GM23338 (cell line): ENCODE results near the gene UGCG. TPM values are rescaled to one million over a fixed set of nuclear protein-coding genes. Genes with fewer than 3 reads are reported as not detected.

Experiments
- ATAC-seq: fragments of 200-7000 bp; cut with Tn5 transposase; 3 replicates; pipeline ENCODE4 v1.9.1; 2020
- DNase-seq: peaks from one replicate; pipeline ENCODE4 v3.0.0-alpha.2; 2015; ENCODE audit warnings: low spot score
- H2AFZ ChIP-seq: fragments of 200-600 bp; sonication (generic); 2 replicates; pipeline ENCODE4 v1.8.0; 2016; ENCODE audit warnings: antibody characterized with exemption, mild to moderate bottlenecking, moderate library complexity
- H3F3A ChIP-seq: fragments of 200-600 bp; sonication (generic); replicated peaks from 2 replicates; pipeline ENCODE4 v1.8.0; 2017; ENCODE audit warnings: antibody characterized with exemption, mixed run types, low read depth
- H3K27ac ChIP-seq: fragments of 200-600 bp; sonication (generic); 2 replicates; pipeline ENCODE4 v1.6.1; 2016; ENCODE audit warnings: low read depth
- H3K27me3 ChIP-seq: fragments of 200-600 bp; sonication (generic); 2 replicates; pipeline ENCODE4 v1.8.0; 2016; ENCODE audit warnings: mild to moderate bottlenecking, mixed run types, moderate library complexity; ENCODE audit not compliant: insufficient read depth
- H3K36me3 ChIP-seq: fragments of 200-600 bp; sonication (generic); 2 replicates; pipeline ENCODE4 v1.8.0; 2016; ENCODE audit warnings: mild to moderate bottlenecking; ENCODE audit not compliant: insufficient read depth
- H3K4me1 ChIP-seq: fragments of 200-600 bp; sonication (generic); 2 replicates; pipeline ENCODE4 v1.8.0; 2016; ENCODE audit warnings: mild to moderate bottlenecking, moderate library complexity; ENCODE audit not compliant: insufficient read depth
- H3K4me2 ChIP-seq: fragments of 200-600 bp; sonication (generic); 2 replicates; pipeline ENCODE4 v1.7.1; 2017; ENCODE audit warnings: mixed run types
- H3K4me3 ChIP-seq: fragments of 200-600 bp; sonication (generic); 2 replicates; pipeline ENCODE4 v1.6.1; 2016; ENCODE audit warnings: mixed run types
- H3K79me2 ChIP-seq: fragments of 200-600 bp; sonication (generic); replicated peaks from 2 replicates; pipeline ENCODE4 v1.8.0; 2017; ENCODE audit warnings: mild to moderate bottlenecking; ENCODE audit not compliant: insufficient read depth
- H3K9me2 ChIP-seq: fragments of 200-600 bp; sonication (generic); 2 replicates; pipeline ENCODE4 v1.8.0; 2017; ENCODE audit not compliant: insufficient read depth
- H4K20me1 ChIP-seq: fragments of 200-600 bp; sonication (generic); replicated peaks from 2 replicates; pipeline ENCODE4 v1.8.0; 2017; ENCODE audit warnings: mild to moderate bottlenecking; ENCODE audit not compliant: insufficient read depth
- H3K27ac Mint-ChIP-seq: 2 replicates; pipeline ENCODE4 v1.8.0; 2020; ENCODE audit warnings: inconsistent platforms, mild to moderate bottlenecking, moderate library complexity, mixed read lengths
- H3K27me3 Mint-ChIP-seq: 3 replicates; pipeline ENCODE4 v1.8.0; 2022; ENCODE audit warnings: low read depth, mild to moderate bottlenecking, moderate library complexity, mixed read lengths, inconsistent platforms; ENCODE audit not compliant: insufficient read depth, poor library complexity
- H3K36me3 Mint-ChIP-seq: 3 replicates; pipeline ENCODE4 v1.8.0; 2021; ENCODE audit warnings: low read depth, mild to moderate bottlenecking, inconsistent platforms, moderate library complexity, mixed read lengths
- H3K4me1 Mint-ChIP-seq: 3 replicates; pipeline ENCODE4 v1.8.0; 2020; ENCODE audit warnings: mild to moderate bottlenecking, inconsistent platforms, mixed read lengths
- H3K4me3 Mint-ChIP-seq: 3 replicates; pipeline ENCODE4 v1.8.0; 2021; ENCODE audit warnings: moderate library complexity, mild to moderate bottlenecking, inconsistent platforms, mixed read lengths
- H3K9me3 Mint-ChIP-seq: 3 replicates; pipeline ENCODE4 v1.8.0; 2020; ENCODE audit warnings: moderate library complexity, mild to moderate bottlenecking, inconsistent platforms, mixed read lengths
- CREB1 ChIP-seq: fragments of 250-450 bp; sonication (Bioruptor Pico); IDR thresholded peaks from 2 replicates; pipeline ENCODE4 v1.5.0; 2020; ENCODE audit warnings: low read depth, mild to moderate bottlenecking, moderate library complexity
- EZH2 ChIP-seq: fragments of 200-600 bp; sonication (generic); IDR thresholded peaks from one replicate; pipeline ENCODE4 v1.8.0; 2017; ENCODE audit warnings: antibody characterized with exemption, mild to moderate bottlenecking, low read depth; ENCODE audit not compliant: unreplicated experiment
- EZH2phosphoT487 ChIP-seq: fragments of 200-600 bp; sonication (generic); IDR thresholded peaks from one replicate; pipeline ENCODE4 v1.8.1; 2018; ENCODE audit warnings: antibody characterized with exemption; ENCODE audit not compliant: unreplicated experiment
- JUNB ChIP-seq: IDR thresholded peaks from one replicate; pipeline ENCODE4 v1.6.1; 2016; ENCODE audit warnings: antibody characterized with exemption; ENCODE audit not compliant: unreplicated experiment
- NANOG ChIP-seq: IDR thresholded peaks from 2 replicates; pipeline ENCODE4 v1.6.1; 2016; ENCODE audit warnings: antibody characterized with exemption, borderline replicate concordance
- POLR2AphosphoS5 ChIP-seq: IDR thresholded peaks from 2 replicates; pipeline ENCODE4 v1.6.1; 2016; ENCODE audit warnings: antibody characterized with exemption, low read depth
- REST ChIP-seq: IDR thresholded peaks from one replicate; pipeline ENCODE4 v1.6.1; 2018; ENCODE audit warnings: antibody characterized with exemption; ENCODE audit not compliant: unreplicated experiment
- STAT1 ChIP-seq: IDR thresholded peaks from one replicate; pipeline ENCODE4 v1.6.1; 2016; ENCODE audit warnings: antibody characterized with exemption; ENCODE audit not compliant: unreplicated experiment
- ZNF114 ChIP-seq: fragments of 250-450 bp; sonication (Bioruptor Pico); IDR thresholded peaks from 2 replicates; pipeline ENCODE4 v1.5.0; 2020; ENCODE audit warnings: mild to moderate bottlenecking, moderate library complexity
- ZNF331 ChIP-seq: fragments of 250-450 bp; sonication (Bioruptor Pico); IDR thresholded peaks from 2 replicates; pipeline ENCODE4 v1.5.0; 2020; ENCODE audit warnings: low read depth, mild to moderate bottlenecking, moderate library complexity
- polyA plus RNA-seq: library from polyadenylated mRNA; unstranded; fragments of >200 nt; fragmentation: Nextera tagmentation; extraction: Ambion mirVana; gene quantifications from 2 replicates; pipeline ENCODE4 v1.2.1, GENCODE V29; 2016
- total RNA-seq: library from RNA; depleted of rRNA; stranded (reverse); fragments of >200 nt; shearing (Covaris generic); gene quantifications from 2 replicates; pipeline ENCODE4 v1.2.3, GENCODE V29; 2014
- TF ChIP-seq, protein P1 (sequence below), 2 experiments: fragments of 200-600 bp in 1 of 2; sonication (generic) in 1 of 2; conservative IDR thresholded peaks; 2 replicates each; pipeline versions ENCODE4 v1.5.1 to v1.6.1; 2016 to 2017; ENCODE audit warnings: antibody characterized with exemption in 2 of 2, low read depth in 2 of 2, mild to moderate bottlenecking in 2 of 2, moderate library complexity in 1 of 2
- TF ChIP-seq, protein P2 (sequence below): IDR thresholded peaks from 2 replicates; pipeline ENCODE4 v1.6.1; 2016; ENCODE audit warnings: antibody characterized with exemption
- TF ChIP-seq, protein P3 (sequence below): fragments of 250-450 bp; sonication (Bioruptor Pico); IDR thresholded peaks from 2 replicates; pipeline ENCODE4 v1.5.0; 2020; ENCODE audit warnings: mild to moderate bottlenecking, moderate library complexity

The UGCG gene
- total and polyA plus RNA-seq, 2 experiments from 2014 or later = 30.4 to 44.9 TPM

DNA sequence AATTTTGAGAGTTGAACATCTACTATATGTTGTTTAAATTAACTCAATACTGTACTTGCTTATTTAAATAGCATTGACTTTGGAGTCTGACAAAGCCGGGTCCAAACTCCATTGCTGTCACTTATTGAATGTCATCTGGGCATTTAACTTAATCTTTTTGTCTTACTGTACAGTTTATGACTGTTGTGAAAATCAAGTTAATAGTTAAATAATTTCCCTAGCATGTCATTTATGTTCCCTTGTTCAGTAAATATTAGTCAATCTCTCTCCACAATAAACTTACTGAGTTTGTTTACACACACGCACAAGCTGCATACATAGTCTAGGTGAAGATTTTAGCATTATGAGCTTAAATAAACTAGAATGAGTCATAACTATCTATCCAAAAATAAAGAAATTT, 6.3 kb upstream of the UGCG start:
- Histone ChIP-seq H3K27me3 (no peaks in the 10 kb centered on the region), H2AFZ (no peak overlapping the region), H4K20me1 (no peaks in the 10 kb centered on the region), H3K4me2 (no peak overlapping the region), H3K9me2 (no peaks in the 10 kb centered on the region), H3K36me3 (no peaks in the 10 kb centered on the region), H3F3A (no peaks in the 10 kb centered on the region), H3K4me3 (no peak overlapping the region), H3K27ac (no peak overlapping the region), H3K79me2 (no peaks in the 10 kb centered on the region), H3K4me1 (no peaks in the 10 kb centered on the region)
- Mint-ChIP-seq H3K9me3 (no peaks in the 10 kb centered on the region), H3K27me3 (peaks cover 2% of the 10 kb centered on the region), H3K4me1 (no peaks in the 10 kb centered on the region), H3K27ac (no peak overlapping the region), H3K36me3 (no peaks in the 10 kb centered on the region), H3K4me3 (no peak overlapping the region)
- no peak for TF ChIP-seq JUNB
- TF ChIP-seq, protein P1, sequence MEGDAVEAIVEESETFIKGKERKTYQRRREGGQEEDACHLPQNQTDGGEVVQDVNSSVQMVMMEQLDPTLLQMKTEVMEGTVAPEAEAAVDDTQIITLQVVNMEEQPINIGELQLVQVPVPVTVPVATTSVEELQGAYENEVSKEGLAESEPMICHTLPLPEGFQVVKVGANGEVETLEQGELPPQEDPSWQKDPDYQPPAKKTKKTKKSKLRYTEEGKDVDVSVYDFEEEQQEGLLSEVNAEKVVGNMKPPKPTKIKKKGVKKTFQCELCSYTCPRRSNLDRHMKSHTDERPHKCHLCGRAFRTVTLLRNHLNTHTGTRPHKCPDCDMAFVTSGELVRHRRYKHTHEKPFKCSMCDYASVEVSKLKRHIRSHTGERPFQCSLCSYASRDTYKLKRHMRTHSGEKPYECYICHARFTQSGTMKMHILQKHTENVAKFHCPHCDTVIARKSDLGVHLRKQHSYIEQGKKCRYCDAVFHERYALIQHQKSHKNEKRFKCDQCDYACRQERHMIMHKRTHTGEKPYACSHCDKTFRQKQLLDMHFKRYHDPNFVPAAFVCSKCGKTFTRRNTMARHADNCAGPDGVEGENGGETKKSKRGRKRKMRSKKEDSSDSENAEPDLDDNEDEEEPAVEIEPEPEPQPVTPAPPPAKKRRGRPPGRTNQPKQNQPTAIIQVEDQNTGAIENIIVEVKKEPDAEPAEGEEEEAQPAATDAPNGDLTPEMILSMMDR (conservative IDR thresholded peaks at IDR 0.05; ENCODE audit: low read depth in 2 of 2) = no peak
- TF ChIP-seq STAT1 = no peak
- TF ChIP-seq, protein P2, sequence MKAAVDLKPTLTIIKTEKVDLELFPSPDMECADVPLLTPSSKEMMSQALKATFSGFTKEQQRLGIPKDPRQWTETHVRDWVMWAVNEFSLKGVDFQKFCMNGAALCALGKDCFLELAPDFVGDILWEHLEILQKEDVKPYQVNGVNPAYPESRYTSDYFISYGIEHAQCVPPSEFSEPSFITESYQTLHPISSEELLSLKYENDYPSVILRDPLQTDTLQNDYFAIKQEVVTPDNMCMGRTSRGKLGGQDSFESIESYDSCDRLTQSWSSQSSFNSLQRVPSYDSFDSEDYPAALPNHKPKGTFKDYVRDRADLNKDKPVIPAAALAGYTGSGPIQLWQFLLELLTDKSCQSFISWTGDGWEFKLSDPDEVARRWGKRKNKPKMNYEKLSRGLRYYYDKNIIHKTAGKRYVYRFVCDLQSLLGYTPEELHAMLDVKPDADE = no peak
- no peak for TF ChIP-seq NANOG
- no peak for TF ChIP-seq ZNF331 (CRISPR knock-in tag)
- no peak for TF ChIP-seq REST
- TF ChIP-seq, protein P3, sequence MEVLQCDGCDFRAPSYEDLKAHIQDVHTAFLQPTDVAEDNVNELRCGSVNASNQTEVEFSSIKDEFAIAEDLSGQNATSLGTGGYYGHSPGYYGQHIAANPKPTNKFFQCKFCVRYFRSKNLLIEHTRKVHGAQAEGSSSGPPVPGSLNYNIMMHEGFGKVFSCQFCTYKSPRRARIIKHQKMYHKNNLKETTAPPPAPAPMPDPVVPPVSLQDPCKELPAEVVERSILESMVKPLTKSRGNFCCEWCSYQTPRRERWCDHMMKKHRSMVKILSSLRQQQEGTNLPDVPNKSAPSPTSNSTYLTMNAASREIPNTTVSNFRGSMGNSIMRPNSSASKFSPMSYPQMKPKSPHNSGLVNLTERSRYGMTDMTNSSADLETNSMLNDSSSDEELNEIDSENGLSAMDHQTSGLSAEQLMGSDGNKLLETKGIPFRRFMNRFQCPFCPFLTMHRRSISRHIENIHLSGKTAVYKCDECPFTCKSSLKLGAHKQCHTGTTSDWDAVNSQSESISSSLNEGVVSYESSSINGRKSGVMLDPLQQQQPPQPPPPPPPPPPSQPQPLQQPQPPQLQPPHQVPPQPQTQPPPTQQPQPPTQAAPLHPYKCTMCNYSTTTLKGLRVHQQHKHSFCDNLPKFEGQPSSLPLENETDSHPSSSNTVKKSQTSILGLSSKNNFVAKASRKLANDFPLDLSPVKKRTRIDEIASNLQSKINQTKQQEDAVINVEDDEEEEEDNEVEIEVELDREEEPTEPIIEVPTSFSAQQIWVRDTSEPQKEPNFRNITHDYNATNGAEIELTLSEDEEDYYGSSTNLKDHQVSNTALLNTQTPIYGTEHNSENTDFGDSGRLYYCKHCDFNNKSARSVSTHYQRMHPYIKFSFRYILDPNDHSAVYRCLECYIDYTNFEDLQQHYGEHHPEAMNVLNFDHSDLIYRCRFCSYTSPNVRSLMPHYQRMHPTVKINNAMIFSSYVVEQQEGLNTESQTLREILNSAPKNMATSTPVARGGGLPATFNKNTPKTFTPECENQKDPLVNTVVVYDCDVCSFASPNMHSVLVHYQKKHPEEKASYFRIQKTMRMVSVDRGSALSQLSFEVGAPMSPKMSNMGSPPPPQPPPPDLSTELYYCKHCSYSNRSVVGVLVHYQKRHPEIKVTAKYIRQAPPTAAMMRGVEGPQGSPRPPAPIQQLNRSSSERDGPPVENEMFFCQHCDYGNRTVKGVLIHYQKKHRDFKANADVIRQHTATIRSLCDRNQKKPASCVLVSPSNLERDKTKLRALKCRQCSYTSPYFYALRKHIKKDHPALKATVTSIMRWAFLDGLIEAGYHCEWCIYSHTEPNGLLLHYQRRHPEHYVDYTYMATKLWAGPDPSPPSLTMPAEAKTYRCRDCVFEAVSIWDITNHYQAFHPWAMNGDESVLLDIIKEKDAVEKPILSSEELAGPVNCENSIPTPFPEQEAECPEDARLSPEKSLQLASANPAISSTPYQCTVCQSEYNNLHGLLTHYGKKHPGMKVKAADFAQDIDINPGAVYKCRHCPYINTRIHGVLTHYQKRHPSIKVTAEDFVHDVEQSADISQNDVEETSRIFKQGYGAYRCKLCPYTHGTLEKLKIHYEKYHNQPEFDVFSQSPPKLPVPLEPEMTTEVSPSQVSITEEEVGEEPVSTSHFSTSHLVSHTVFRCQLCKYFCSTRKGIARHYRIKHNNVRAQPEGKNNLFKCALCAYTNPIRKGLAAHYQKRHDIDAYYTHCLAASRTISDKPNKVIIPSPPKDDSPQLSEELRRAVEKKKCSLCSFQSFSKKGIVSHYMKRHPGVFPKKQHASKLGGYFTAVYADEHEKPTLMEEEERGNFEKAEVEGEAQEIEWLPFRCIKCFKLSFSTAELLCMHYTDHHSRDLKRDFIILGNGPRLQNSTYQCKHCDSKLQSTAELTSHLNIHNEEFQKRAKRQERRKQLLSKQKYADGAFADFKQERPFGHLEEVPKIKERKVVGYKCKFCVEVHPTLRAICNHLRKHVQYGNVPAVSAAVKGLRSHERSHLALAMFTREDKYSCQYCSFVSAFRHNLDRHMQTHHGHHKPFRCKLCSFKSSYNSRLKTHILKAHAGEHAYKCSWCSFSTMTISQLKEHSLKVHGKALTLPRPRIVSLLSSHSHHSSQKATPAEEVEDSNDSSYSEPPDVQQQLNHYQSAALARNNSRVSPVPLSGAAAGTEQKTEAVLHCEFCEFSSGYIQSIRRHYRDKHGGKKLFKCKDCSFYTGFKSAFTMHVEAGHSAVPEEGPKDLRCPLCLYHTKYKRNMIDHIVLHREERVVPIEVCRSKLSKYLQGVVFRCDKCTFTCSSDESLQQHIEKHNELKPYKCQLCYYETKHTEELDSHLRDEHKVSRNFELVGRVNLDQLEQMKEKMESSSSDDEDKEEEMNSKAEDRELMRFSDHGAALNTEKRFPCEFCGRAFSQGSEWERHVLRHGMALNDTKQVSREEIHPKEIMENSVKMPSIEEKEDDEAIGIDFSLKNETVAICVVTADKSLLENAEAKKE = no peak
- TF ChIP-seq POLR2AphosphoS5 = no peak
- TF ChIP-seq ZNF114 (CRISPR knock-in tag) = no peak
- TF ChIP-seq EZH2phosphoT487 = no peak
- TF ChIP-seq CREB1 = no peak
- no peak for TF ChIP-seq EZH2
- DNase-seq = no peak
- no peak for ATAC-seq
